Middle frontal gyrus (tissue), 1 donor: Measurements from ENCODE around the gene COX19.
A peak's percentile ranks its signal among the peaks of the same experiment; 100 is the strongest.

Experiments
- DNase-seq: peaks from one replicate; pipeline ENCODE4 v3.0.0-alpha.2; 2015; ENCODE audit warnings: low spot score; ENCODE audit errors: extremely low spot score

Gene COX19

DNA sequence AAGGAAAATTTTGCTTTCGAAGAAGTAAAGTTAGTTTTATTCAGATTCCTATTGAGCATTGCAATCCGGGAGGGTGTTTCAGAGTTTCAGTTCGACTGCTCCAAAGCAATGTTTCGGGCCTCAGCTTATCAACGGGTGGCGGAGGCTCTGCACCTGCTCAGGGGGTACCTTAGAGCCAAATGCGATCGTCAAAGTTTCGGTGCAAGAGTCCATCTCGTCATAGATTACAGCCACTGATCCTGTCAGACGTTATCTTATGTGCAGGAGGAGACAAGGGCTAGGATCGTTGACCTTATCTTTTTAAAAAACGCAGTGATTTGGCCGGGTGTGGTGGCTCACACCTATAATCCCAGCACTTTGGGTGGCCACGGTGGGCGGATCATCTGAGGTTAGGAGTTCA is 3.8 kb upstream of the COX19 start:
- DNase-seq, result no peak

GRCh38 chr7:978416-979091 is 3.2 kb upstream of the COX19 start:
- no peak for DNase-seq

- no peak for DNase-seq
These were observed 2.6 kb upstream of the COX19 start for GRCh38 chr7:978049-978346.

DNA sequence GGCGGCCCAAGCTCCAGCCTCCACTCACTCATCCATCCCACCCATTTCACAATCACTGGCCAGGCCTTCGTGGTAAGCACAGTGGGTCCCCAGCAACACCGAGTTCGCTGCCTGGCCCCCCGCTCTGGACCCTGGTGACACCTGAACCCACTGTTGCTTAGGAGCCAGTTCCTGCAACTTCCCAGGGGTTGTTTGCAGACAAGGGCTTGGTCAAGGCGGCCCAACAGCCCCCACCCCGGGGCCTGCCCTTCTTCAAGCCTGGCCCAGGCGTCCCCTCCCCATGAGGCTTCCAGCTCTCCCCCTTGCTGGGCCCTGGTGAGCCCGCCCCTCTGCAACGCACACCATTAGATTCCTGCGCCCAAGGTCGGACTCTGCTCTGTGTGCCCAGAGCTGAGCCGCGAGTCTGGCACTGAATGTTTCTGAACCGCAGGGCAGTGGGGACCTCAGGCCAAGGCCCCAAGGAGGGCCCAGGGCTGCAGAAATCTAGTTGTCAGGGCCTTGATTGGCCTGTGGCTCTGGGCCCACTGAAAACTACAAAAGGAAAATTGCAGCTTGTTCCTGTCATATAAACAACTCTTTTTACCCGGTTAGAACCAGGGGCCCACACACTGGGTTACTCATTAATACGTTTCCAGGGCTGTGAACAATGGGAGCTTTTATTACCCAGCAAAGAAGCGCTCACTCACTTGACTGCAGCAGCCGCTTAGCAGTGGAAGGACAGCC is 2.1 kb upstream of the COX19 start:
- peak; percentile 40 for DNase-seq

DNA sequence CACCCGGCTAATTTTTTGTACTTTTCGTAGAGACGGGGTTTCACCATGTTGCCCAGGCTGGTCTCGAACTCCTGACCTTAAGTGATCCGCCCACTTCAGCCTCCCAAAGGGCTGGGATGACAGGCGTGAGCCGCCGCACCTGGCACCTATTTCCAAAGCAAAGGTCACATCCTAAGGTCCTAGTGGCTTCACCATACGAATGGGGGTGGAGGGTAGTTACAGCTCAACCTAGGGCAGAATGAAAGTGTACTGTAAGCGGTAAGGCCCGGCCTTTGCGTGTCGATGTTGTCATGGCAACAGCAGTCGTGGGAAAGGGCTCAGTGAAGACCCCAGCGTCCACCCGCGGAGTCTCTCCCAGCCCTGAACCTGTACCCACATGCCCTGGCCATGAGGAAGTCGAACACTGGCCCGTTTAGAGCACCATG is 1.6 kb upstream of the COX19 start:
- no peak for DNase-seq

DNA sequence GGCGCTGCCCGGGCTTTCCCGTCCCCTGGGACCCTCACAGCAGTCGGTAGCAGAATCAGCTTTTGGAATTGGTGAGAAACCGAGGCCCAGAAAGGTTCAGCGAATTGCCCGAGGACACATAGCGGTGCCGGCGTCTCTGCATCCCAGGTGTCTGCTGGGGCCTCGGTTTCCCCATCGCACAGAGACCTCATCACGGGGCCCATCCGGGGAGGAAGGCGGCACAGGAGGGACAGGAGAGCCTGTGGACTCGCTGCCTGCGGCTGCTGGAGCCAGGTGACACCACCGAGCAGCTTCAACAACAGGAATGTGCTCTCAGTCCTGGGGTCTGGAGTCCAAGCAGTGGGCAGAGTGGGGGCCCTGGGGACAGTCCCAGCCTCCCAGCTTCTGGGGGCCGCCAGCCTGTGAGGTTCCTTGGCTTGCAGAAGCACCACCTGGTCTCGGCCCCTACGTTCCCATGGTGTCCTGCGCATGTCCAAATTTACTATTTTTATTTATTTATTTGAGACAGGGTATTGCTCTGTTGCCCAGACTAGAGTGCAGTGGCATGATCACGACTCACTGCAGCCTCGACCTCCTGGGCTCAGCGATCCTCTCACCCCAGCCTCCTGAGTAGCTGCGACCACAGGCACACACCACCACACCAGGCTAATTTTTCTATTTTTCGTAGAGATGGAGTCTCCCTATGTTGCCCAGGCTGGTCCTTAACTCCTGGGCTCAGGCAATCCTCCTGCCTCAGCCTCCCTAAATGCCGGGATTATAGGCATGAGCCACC is 539 bp upstream of the COX19 start:
- DNase-seq, result no peak

DNA sequence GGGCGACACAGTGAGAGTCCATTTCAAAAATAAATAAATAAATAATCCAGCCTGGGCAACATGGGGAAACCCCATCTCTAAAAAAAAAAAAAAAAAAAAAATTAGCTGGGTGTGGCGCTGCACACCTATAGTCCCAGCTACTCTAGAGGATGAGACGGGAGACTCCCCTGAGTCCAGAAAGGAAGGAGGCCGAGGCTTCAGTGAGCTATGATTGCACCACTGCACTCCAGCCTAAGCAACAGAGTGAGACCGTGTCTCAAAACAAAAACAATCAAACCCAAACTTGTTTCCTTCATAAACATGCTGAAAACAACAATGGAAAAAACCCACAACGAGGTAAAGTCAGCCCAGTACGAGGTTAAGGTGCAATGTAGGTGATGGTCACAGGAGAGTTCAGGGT is 1.2 kb downstream of the COX19 start:
- no peak for DNase-seq

DNA sequence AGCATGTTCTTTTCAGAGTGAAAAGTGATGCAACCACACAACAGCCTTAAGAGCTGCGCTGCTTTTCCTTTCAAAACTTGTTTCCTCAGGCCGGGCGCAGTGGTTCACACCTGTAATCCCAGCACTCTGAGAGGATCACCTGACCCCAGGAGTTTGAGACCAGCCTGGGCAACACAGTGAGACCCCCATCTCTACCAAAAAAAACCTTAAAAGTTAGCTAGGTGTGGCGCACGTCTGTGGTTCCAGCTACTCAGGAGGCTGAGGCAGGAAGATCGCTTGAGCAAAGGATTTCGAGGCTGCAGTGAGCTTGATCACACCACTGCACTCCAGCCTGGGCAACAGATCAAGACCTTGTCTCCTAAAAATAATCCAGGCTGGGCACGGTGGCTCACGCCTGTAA is 2.0 kb downstream of the COX19 start:
- DNase-seq, result no peak

GRCh38 chr7:972676-973309 is 2.6 kb downstream of the COX19 start:
- DNase-seq, result no peak

DNA sequence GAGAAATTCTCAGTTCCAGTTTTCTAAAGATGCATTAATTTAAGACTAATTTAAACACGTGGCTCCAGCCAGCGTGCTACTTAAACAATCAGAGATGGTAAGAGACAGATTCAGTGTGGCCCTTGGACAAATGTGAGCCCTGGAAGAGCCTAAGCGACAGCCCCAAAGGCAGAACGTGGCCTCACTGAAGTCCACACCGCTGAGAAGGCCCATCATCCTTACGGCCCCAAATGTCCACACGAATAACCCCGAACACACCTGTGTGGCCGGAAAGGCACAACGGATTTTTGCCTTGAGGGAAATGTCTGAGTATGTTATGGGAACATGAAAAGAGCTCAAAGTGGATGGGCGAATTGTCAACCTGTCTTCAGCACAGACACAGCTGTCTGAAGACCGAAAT is 3.2 kb downstream of the COX19 start:
- no peak for DNase-seq

GRCh38 chr7:970744-971143 is 4.6 kb downstream of the COX19 start:
- DNase-seq, result no peak

DNA sequence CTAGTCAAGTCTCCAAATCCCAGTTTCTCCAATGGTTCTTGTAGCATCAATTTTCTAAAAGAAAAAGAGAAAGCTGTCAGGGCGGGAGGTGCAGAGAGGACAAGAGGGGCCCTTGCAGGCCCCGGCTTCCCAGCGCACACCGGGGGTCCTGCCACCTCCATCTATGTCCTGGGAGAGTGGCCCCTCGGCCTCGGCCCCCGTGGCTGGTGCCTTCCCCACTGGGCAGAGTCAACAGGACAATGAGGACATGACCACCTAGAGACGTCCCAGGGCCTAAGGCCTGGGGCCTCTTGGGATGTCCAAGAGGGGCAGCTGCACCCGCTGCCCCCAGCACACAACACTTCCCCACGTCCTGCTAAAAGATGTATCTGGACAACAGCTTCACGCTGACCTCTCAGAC is 5.9 kb downstream of the COX19 start:
- DNase-seq, result no peak

DNA sequence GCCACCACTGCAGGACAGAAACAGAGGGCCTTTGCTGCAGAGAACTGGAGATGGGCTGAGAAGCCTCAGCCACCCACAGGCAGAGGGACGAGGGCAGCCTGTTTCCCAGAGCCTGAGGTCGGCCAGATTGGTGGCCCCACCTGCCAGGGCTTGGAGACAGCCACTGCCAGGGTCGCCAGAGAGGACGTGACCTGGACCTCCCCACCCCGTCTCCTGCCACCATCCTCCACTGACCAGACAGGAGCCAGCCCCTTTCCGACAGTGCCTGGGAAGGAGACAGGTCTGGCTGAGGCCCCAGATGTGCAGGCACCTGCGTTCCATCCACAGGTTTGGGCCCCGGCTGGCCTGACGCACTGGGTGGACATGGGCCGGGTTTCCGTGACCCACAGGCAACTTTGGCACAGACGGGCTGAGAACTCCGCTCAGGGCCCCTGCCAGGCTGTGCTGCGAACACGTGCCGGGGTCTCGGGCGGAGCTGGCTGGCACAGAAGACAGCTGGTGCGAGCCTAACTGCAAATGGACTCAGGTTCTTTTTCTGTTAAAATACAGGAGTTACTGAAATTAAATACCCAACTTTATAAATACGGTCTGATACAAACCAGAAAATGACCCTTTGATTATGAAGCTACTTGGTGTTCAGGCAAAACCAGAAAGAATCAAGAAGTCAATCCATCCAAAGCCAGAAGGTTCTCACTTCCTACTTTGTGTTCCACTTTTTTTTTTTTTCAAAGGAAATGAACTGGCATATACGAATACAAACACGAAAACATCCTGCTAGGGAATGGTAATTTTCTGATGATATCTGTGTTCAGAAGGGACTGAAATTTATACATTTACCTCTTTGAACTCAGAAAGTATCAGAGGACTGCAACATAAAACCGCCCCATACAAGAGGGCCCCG is 6.9 kb downstream of the COX19 start:
- no peak for DNase-seq

DNA sequence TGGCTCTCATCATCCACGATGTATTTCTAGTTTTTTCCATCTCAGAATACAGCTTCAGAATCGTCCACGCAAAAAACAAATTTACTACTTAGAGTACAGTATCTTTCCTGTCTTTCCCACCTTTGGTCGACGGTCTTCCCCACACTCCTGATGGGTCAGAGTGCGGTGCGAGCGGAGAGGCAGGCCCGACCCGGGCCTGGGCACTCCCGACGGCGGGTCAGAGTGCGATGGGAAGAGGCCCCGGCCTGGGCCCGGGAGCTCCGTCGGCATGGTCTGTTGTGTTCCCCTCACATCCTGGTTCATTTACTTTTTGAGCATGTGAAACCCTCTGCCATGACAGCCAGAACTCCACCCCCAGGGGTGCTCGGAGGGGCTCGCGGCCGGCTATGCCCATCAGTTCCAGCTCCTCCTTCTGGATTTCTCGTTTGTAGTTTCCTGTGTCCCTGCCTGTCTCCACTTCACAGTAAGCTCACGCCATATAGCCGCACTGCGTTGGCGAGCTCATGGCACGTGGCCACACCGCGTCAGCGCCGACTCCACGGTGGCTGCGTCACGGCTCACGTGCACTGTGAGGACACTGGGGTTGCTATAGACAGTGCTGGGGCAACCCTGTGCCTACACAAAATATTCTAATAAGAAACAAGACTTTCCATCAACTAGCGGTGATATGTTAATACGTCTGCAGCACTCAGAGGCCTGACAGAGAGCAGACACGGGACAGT is 7.8 kb downstream of the COX19 start:
- no peak for DNase-seq

- DNase-seq, result no peak
These were observed 8.9 kb downstream of the COX19 start for GRCh38 chr7:966291-967069.

- DNase-seq, result peak; percentile 43
These were observed 10.7 kb downstream of the COX19 start for GRCh38 chr7:964401-965231.

DNA sequence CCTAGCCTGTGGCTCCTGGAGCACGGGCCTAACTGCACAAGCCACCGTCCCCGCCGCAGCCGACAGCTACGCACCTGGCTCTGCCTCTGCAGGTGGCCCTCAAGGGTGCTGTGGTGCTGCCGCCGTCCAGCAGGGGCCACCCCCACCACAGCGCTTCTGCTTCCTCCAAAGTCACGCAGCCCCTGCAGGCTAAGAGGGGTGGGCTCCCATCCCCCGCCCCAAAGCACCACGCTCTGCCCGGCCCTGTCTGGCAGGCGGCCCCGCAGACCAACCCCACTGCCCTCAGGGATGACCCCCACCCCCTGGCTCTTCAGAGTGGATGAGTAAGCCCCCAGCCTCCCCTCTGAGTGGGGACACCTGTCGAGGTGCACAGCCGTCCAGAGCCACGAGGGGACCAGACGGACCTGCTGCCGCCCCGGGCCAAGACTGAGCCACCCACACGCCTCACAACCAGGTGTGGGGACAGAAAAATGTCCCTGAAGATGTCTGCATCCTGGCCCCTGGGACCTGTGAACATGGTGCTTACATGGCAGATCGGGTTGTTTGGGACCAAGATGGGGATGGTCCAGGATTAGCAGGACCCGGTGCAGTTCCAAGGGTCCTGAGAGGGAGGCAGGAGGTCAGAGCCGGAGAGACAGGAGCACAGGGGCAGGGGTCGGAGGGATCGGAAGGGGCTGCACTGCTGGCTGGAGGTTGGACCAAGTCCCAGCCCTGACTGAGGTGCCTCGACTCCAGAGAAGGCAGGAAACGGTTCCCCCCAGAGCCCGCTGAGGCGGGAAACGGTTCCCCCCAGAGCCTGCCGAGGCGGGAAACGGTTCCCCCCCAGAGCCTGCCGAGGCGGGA is 11.9 kb downstream of the COX19 start:
- DNase-seq, result no peak
